ENCODE results near the gene ROR1. TPM values are rescaled to one million over a fixed set of nuclear protein-coding genes. Genes with fewer than 3 reads are reported as not detected.

ROR1 gene
- total RNA-seq, 1 experiment from 2014 or later = 19.0 TPM

DNA sequence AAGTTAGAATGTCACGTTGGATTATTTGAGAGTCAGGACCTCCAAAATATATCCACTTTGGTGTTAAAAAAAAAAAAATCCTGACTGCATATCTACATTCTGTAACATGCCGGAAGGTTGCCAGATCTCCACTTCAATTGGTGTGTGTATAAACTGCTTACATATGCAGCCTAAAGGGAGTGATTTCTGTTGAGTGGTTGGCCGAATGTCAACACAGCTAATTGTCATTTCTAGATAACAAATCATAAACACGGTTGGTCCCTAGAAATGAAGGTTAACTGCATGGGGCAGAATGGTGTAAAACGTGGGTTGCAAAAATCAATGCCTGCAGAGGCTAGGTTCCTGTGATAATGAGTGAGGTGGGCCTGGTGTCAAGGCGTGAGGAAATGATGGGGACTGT lies 15.0 kb upstream of the ROR1 start:
- POLR2A ChIA-PET (ENCODE audit: unreplicated experiment) = no interaction called here
- Histone ChIP-seq H3F3A (ENCODE audit: insufficient read depth, low read depth) (no peaks in the 10 kb centered on the region), H3K4me1 (replicated peaks; ENCODE audit: insufficient read depth) (no peaks in the 10 kb centered on the region), H3K27me3 (ENCODE audit: insufficient read depth, low read depth) (no peaks in the 10 kb centered on the region), H3K79me2 (ENCODE audit: low read depth) (no peaks in the 10 kb centered on the region), H4K20me1 (ENCODE audit: insufficient read depth) (no peaks in the 10 kb centered on the region), H3K4me2 (no peak overlapping the region), H3K4me3 (no peak overlapping the region), H3K36me3 (ENCODE audit: low read depth) (no peaks in the 10 kb centered on the region), H3K27ac (no peak overlapping the region), H2AFZ (no peak overlapping the region), H3K9me2 (ENCODE audit: insufficient read depth) (no peaks in the 10 kb centered on the region), H3K9me3 (ENCODE audit: insufficient read depth, low read depth) (no peaks in the 10 kb centered on the region)
- no peak for DNase-seq
- no TSS peak for BruUV-seq (replicated peaks)
- CTCF ChIA-PET = no interaction called here
- intact Hi-C loops (cut with micrococcal nuclease; ENCODE audit: unreplicated experiment) = no loop called here
- TF ChIP-seq EZH2 (IDR thresholded peaks at IDR 0.05; ENCODE audit: low read depth) = no peak
- TF ChIP-seq, protein P1, sequence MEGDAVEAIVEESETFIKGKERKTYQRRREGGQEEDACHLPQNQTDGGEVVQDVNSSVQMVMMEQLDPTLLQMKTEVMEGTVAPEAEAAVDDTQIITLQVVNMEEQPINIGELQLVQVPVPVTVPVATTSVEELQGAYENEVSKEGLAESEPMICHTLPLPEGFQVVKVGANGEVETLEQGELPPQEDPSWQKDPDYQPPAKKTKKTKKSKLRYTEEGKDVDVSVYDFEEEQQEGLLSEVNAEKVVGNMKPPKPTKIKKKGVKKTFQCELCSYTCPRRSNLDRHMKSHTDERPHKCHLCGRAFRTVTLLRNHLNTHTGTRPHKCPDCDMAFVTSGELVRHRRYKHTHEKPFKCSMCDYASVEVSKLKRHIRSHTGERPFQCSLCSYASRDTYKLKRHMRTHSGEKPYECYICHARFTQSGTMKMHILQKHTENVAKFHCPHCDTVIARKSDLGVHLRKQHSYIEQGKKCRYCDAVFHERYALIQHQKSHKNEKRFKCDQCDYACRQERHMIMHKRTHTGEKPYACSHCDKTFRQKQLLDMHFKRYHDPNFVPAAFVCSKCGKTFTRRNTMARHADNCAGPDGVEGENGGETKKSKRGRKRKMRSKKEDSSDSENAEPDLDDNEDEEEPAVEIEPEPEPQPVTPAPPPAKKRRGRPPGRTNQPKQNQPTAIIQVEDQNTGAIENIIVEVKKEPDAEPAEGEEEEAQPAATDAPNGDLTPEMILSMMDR (conservative IDR thresholded peaks at IDR 0.05) = no peak

DNA sequence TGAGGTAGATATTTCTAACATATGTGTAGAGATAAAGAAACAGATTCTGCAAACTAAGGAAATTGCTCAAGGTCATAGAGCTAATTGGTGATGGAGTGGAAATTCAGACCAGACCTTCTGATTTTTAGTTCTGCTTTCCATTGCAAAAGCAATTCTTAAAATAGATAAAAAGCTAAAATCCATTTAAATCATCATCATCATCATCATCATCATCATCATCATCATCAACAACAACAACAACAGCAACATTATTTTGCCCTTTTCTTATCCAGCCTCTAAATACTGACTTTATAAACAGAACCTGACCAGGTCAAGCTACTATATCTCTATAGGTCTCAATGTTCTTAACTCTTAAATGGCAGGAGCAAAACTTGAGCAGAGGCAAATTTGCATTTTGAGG lies 14.0 kb upstream of the ROR1 start:
- TF ChIP-seq EZH2 (IDR thresholded peaks at IDR 0.05; ENCODE audit: low read depth) = no peak
- TF ChIP-seq, protein P1 (conservative IDR thresholded peaks at IDR 0.05) = no peak
- intact Hi-C loops (cut with micrococcal nuclease; ENCODE audit: unreplicated experiment) = no loop called here
- BruUV-seq (replicated peaks) = no TSS peak
- no peaks in the 10 kb centered on the region for H3K9me2 ChIP-seq (ENCODE audit: insufficient read depth)
- CTCF ChIA-PET = no interaction called here
- H2AFZ ChIP-seq = no peak overlapping the region
- H3K4me3 ChIP-seq = no peak overlapping the region
- no peak overlapping the region for H3K27ac ChIP-seq
- H3K4me2 ChIP-seq = no peak overlapping the region
- POLR2A ChIA-PET (ENCODE audit: unreplicated experiment) = no interaction called here
- DNase-seq = no peak
- H3K4me1 ChIP-seq (replicated peaks; ENCODE audit: insufficient read depth) = no peaks in the 10 kb centered on the region
- no peaks in the 10 kb centered on the region for H3K27me3 ChIP-seq (ENCODE audit: insufficient read depth, low read depth)
- H3K36me3 ChIP-seq (ENCODE audit: low read depth) = no peaks in the 10 kb centered on the region
- H4K20me1 ChIP-seq (ENCODE audit: insufficient read depth) = no peaks in the 10 kb centered on the region
- no peaks in the 10 kb centered on the region for H3F3A ChIP-seq (ENCODE audit: insufficient read depth, low read depth)
- no peaks in the 10 kb centered on the region for H3K9me3 ChIP-seq (ENCODE audit: insufficient read depth, low read depth)
- H3K79me2 ChIP-seq (ENCODE audit: low read depth) = no peaks in the 10 kb centered on the region

DNA sequence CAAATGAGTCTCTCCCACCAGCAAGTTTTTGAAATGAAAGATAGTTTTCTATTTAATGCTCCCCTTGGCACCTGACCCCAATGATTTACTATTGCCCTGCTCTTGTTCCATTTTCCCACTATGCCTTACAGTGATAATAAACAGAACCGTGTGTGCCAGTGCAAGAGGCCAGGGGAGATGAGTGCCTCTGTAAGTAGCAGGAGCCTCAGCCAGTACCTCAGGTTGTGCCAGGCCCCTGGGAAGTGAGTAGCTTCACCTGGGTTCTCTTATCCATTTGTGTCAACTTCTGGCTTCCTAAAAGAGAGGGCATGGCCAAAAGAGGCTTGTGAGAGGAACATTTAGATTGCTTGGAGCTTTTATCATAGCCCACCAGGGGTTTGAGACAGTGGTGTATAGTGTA lies 3.4 kb upstream of the ROR1 start:
- H3K27me3 ChIP-seq (ENCODE audit: insufficient read depth, low read depth) = no peaks in the 10 kb centered on the region
- ChIA-PET CTCF (no interaction called here), POLR2A (ENCODE audit: unreplicated experiment) (no interaction called here)
- no peak overlapping the region for H2AFZ ChIP-seq
- H3K4me1 ChIP-seq (replicated peaks; ENCODE audit: insufficient read depth) = peaks cover 23% of the 10 kb centered on the region
- intact Hi-C loops (cut with micrococcal nuclease; ENCODE audit: unreplicated experiment) = loop anchor here (10.0 kb wide), 2 partner anchors 104 to 394 kb away; no protein-coding TSS in a partner anchor
- H3K79me2 ChIP-seq (ENCODE audit: low read depth) = peaks cover 13% of the 10 kb centered on the region
- DNase-seq = no peak
- BruUV-seq (replicated peaks) = no TSS peak
- H3K4me2 ChIP-seq = no peak overlapping the region
- no peaks in the 10 kb centered on the region for H3K36me3 ChIP-seq (ENCODE audit: low read depth)
- peaks cover 24% of the 10 kb centered on the region; the same call in 1 of the 2 replicates for H3F3A ChIP-seq (ENCODE audit: insufficient read depth, low read depth)
- no peaks in the 10 kb centered on the region for H3K9me2 ChIP-seq (ENCODE audit: insufficient read depth)
- no peaks in the 10 kb centered on the region for H4K20me1 ChIP-seq (ENCODE audit: insufficient read depth)
- no peaks in the 10 kb centered on the region for H3K9me3 ChIP-seq (ENCODE audit: insufficient read depth, low read depth)
- TF ChIP-seq, protein P1 (conservative IDR thresholded peaks at IDR 0.05) = no peak
- no peak for TF ChIP-seq EZH2 (IDR thresholded peaks at IDR 0.05; ENCODE audit: low read depth)
- no peak overlapping the region for H3K27ac ChIP-seq
- no peak overlapping the region for H3K4me3 ChIP-seq
